ENCODE measurements around the gene ITPA. TPM values are rescaled to one million over a fixed set of nuclear protein-coding genes. Genes with fewer than 3 reads are reported as not detected.

Gene ITPA
- total and polyA plus RNA-seq, 2 donors (not counting 3 experiments of a cell fraction or from before 2014, with no cell fraction given), result 43.2 to 65.0 TPM

DNA sequence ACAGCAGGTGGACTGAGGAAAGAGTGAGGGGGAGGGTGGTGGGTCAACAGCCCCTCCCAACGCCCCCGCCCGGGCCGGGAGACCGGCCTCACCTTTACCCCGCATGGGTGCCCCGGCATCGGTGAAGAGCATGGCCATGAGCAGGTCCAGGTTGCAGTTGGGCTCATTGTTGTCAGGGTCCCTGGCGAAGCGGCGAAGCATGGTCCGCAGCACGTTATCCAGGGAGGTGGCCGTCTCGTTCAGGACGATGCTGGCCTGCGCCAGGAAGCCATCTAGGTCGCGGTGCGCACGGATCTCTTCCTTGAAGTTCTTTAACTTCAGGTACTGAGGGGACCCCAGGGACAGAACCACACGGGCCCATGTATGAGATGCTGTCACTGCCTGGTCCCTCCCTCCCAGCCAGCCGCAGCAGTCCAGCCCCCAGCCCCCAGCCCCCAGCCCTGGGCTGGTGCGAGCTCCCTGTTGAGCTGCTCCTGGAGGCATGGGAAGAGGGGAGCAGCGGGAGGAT lies 24.7 kb downstream of the ITPA start:
- Histone ChIP-seq H4K20me1 (replicated peaks; ENCODE audit: control insufficient read depth, extremely low read depth, insufficient read depth, low read length) (no peaks in the 10 kb centered on the region), H3K9ac (replicated peaks; ENCODE audit: extremely low read depth, insufficient read depth, low read length) (no peak overlapping the region), H3K79me2 (ENCODE audit: control insufficient read depth, insufficient read depth, low read length) (no peaks in the 10 kb centered on the region), H2AFZ (ENCODE audit: low read depth, low read length) (no peak overlapping the region), H3K4me1 (ENCODE audit: control insufficient read depth, extremely low read depth, insufficient read depth, low read length) (peaks cover 9% of the 10 kb centered on the region), H3K4me3 (replicated peaks in 1 of 3; ENCODE audit: insufficient read depth in 1 of 3, low read depth in 1 of 3, low read length in 3 of 3) (no peak overlapping the region), H3K27me3 (ENCODE audit: control insufficient read depth in 2 of 2, insufficient read depth in 2 of 2, low read length in 2 of 2) (peaks cover 0 to 7% of the 10 kb centered on the region in 2 experiments), H3K36me3 (ENCODE audit: control insufficient read depth in 2 of 2, extremely low read depth in 1 of 2, insufficient read depth in 2 of 2, low read length in 2 of 2) (no peaks in the 10 kb centered on the region), H3K9me3 (replicated peaks; ENCODE audit: control insufficient read depth, insufficient read depth, low read length) (no peaks in the 10 kb centered on the region), H3K4me2 (ENCODE audit: insufficient read depth, low read length) (no peak overlapping the region), H3K9me1 (replicated peaks; ENCODE audit: control insufficient read depth, extremely low read depth, insufficient read depth, low read length) (no peaks in the 10 kb centered on the region), H3K27ac (ENCODE audit: insufficient read depth, low read depth, low read length) (no peak overlapping the region)
- no TSS peak for BruUV-seq (replicated peaks)
- ChIA-PET POLR2A (no interaction called here), CTCF (no interaction called here)
- FAIRE-seq, result no peak
- DNase-seq (ENCODE audit: low read depth, low spot score), result no peak
- intact Hi-C loops (cut with micrococcal nuclease), result no loop called here
- dilution Hi-C loops (cut with MboI; ENCODE audit: extremely low pct_ligation_motif_present, low sequenced_read_pairs), result no loop called here
- TF ChIP-seq, protein P1, sequence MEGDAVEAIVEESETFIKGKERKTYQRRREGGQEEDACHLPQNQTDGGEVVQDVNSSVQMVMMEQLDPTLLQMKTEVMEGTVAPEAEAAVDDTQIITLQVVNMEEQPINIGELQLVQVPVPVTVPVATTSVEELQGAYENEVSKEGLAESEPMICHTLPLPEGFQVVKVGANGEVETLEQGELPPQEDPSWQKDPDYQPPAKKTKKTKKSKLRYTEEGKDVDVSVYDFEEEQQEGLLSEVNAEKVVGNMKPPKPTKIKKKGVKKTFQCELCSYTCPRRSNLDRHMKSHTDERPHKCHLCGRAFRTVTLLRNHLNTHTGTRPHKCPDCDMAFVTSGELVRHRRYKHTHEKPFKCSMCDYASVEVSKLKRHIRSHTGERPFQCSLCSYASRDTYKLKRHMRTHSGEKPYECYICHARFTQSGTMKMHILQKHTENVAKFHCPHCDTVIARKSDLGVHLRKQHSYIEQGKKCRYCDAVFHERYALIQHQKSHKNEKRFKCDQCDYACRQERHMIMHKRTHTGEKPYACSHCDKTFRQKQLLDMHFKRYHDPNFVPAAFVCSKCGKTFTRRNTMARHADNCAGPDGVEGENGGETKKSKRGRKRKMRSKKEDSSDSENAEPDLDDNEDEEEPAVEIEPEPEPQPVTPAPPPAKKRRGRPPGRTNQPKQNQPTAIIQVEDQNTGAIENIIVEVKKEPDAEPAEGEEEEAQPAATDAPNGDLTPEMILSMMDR (IDR thresholded peaks at IDR 0.05; ENCODE audit: extremely low read depth in 1 of 2, insufficient read depth in 1 of 2, low read depth in 1 of 2, low read length in 2 of 2), result no peak
- TF ChIP-seq FOS (IDR thresholded peaks at IDR 0.05; ENCODE audit: borderline replicate concordance, insufficient read depth, low read length) (no peak), JUN (IDR thresholded peaks at IDR 0.05; ENCODE audit: borderline replicate concordance, insufficient read depth, insufficient read length, low read depth) (no peak), POLR2A (IDR thresholded peaks at IDR 0.05; ENCODE audit: low read depth, low read length) (no peak), GATA2 (IDR thresholded peaks at IDR 0.05; ENCODE audit: insufficient read depth, insufficient read length, low read depth, low read length) (no peak), EZH2 (IDR thresholded peaks at IDR 0.05; ENCODE audit: borderline replicate concordance, low read depth, low read length, severe bottlenecking) (no peak), POLR2AphosphoS5 (IDR thresholded peaks at IDR 0.05; ENCODE audit: insufficient read depth, low read depth, low read length) (no peak), MYC (IDR thresholded peaks at IDR 0.05; ENCODE audit: low read depth, low read length) (no peak)
- TF ChIP-seq, protein P2, sequence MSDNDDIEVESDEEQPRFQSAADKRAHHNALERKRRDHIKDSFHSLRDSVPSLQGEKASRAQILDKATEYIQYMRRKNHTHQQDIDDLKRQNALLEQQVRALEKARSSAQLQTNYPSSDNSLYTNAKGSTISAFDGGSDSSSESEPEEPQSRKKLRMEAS (IDR thresholded peaks at IDR 0.05; ENCODE audit: insufficient read depth, insufficient read length), result no peak
